Measurements from ENCODE around the gene CXCL11. TPM values are rescaled to one million over a fixed set of nuclear protein-coding genes. Genes with fewer than 3 reads are reported as not detected.

The CXCL11 gene
- total RNA-seq = not detected in 2 replicates

DNA sequence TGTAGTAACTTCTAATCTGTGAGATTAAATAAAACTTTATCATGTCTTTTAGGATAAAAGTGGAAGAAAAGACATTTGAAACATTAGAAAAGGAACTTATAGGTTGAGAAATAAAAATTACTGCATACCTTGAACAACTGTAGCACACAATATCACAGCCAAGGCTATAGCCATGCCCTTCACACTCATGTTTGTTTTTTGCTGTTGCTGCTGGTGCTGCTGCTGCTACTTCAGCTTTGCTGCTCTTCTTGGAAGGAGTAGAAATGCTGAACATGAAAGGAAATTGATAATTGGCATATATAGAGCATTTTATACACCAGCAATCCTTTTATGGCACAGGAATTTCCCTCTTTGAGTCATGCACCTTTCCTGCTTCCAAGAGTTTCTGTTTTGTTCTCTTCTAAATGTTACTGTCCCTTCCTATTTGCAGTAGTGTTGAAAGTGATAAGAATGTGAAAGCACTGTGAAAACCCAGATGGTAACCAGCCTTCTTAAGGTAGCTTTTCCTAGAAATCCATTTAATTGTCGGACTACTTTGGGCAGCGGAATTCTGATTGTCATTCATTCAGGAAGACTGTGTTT, at the start of gene CXCL11:
Gene CXCL11, minus strand, starts transcription at position 272 of the 582 bp plus-strand sequence. Its CDS starts 83 bp downstream, at position 189.
- no peaks in the 10 kb centered on the region for H3K9me3 Mint-ChIP-seq
- H3K27ac Mint-ChIP-seq = no peak within 1 kb of the TSS
- ChIA-PET POLR2A (no interaction called here), CTCF (interaction anchor here (1.3 to 3.1 kb wide), 2 partner anchors 19 to 40 kb away, joined by 4 to 11 read pairs; no protein-coding TSS in a partner anchor)
- H3K27me3 Mint-ChIP-seq = no peaks in the 10 kb centered on the region
- H3K4me1 Mint-ChIP-seq = no peaks in the 10 kb centered on the region
- no peak within 1 kb of the TSS for H3K4me3 Mint-ChIP-seq
- intact Hi-C loops (cut with micrococcal nuclease) = loop anchor here (2.0 kb wide), 1 partner anchor 23 kb away; no protein-coding TSS in a partner anchor
- no peaks in the 10 kb centered on the region for H3K36me3 Mint-ChIP-seq (ENCODE audit: low read depth)
- TF ChIP-seq, protein P1, sequence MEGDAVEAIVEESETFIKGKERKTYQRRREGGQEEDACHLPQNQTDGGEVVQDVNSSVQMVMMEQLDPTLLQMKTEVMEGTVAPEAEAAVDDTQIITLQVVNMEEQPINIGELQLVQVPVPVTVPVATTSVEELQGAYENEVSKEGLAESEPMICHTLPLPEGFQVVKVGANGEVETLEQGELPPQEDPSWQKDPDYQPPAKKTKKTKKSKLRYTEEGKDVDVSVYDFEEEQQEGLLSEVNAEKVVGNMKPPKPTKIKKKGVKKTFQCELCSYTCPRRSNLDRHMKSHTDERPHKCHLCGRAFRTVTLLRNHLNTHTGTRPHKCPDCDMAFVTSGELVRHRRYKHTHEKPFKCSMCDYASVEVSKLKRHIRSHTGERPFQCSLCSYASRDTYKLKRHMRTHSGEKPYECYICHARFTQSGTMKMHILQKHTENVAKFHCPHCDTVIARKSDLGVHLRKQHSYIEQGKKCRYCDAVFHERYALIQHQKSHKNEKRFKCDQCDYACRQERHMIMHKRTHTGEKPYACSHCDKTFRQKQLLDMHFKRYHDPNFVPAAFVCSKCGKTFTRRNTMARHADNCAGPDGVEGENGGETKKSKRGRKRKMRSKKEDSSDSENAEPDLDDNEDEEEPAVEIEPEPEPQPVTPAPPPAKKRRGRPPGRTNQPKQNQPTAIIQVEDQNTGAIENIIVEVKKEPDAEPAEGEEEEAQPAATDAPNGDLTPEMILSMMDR (IDR thresholded peaks at IDR 0.05) = no peak
- no peak for ATAC-seq (ENCODE audit: low read depth)
- DNase-seq = no peak

DNA sequence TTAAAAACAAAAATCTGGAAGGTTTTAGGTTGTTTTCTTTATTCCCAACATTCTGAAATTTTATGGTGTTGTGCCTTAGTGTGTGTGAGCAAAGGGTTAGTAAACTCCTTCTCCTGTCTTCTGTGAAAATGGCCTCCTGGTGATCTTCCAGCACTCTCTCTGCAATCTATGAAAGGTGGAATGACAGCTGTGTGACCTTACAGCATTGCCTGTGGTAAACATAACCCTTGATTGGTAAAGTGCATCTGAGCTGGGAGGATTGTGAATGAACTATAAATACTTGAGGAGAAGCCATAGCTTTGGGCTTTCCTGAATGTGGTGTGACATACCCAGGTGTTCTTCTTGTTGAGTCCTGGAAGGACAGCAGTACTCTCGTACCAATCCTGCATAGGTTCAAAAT, 48.7 kb upstream of the CXCL11 start:
- Mint-ChIP-seq H3K27me3 (peaks cover under 1% of the 10 kb centered on the region), H3K27ac (no peak overlapping the region), H3K4me1 (no peaks in the 10 kb centered on the region), H3K9me3 (no peaks in the 10 kb centered on the region), H3K36me3 (ENCODE audit: low read depth) (no peaks in the 10 kb centered on the region), H3K4me3 (no peak overlapping the region)
- intact Hi-C loops (cut with micrococcal nuclease) = no loop called here
- TF ChIP-seq, protein P1 (IDR thresholded peaks at IDR 0.05) = no peak
- DNase-seq (no peak), ATAC-seq (ENCODE audit: low read depth) (no peak)
- POLR2A ChIA-PET = interaction anchor here (0.5 kb wide), 1 partner anchor 1683 kb away, joined by 4 read pairs; no protein-coding TSS in a partner anchor
- CTCF ChIA-PET = interaction anchor here (1.3 kb wide), 1 partner anchor 88 kb away, joined by 6 read pairs; no protein-coding TSS in a partner anchor

DNA sequence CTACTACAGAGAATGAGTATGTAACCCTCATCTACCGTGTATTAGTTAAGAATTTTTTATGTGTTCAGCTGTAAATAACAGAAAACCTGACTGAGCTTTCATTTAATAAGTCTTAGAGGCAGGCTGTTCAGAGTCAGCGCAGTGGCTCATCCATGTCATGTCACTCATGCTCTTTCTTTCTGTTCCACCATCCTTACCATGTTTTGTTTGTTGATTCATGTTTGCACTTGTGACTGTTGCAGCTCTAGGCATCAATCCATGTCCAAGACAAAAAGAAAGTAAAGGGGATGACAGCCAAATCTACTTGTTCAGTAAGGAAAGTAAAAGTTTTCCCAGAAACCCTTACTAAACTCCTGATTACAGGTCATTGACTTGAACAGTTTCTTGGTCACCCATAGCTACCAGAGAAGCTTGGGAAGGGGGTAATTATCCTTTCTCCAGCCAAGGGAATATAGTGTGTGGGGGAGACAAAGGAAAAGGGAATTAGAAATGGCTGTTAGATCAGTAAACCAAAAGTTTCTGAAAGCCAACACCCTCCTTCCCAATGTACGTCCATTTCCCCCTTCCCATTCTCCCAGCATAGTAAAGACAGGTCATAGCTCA, 47.6 kb upstream of the CXCL11 start:
- H3K27me3 Mint-ChIP-seq = peaks cover 7% of the 10 kb centered on the region

DNA sequence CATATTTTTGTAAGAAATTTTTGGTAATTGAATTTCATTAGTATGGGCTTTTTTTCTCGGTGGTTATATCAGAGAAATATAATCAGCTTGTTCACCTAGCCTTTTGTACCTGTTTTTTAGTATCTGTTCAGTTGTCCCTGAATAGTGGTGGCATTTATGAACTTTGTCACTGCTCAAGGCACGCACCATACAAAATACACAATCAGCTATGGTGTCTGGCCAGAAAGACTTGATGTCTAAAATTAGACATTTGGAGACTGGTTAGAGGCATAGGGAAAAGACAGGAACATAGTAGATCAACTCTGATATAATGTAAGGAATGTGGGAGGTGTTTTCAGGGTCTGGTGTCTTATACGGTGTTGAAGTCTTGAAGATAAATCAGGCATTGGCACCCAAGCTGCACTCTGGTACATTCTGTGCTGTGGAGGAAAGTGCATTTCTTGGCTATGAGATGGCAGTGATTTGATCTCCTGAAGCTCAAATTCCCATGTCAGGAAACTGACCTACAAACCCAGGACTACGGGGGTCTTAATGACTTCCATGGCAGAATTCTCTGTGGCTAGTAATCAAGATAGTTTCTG, 42.3 kb upstream of the CXCL11 start:
- ChIA-PET POLR2A (no interaction called here), CTCF (interaction anchor here (0.8 kb wide), 1 partner anchor 9 kb away, joined by 4 read pairs; no protein-coding TSS in a partner anchor)
- intact Hi-C loops (cut with micrococcal nuclease) = no loop called here
- Mint-ChIP-seq H3K27me3 (peaks cover 7% of the 10 kb centered on the region), H3K36me3 (ENCODE audit: low read depth) (no peaks in the 10 kb centered on the region), H3K4me1 (no peaks in the 10 kb centered on the region), H3K27ac (no peak overlapping the region), H3K9me3 (no peaks in the 10 kb centered on the region), H3K4me3 (no peak overlapping the region)
- ATAC-seq (ENCODE audit: low read depth) = no peak
- TF ChIP-seq, protein P1 (IDR thresholded peaks at IDR 0.05) = no peak
- no peak for DNase-seq

More for the DNA sequence above, 47.6 kb upstream of the CXCL11 start:
- Mint-ChIP-seq H3K27ac (no peak overlapping the region), H3K9me3 (no peaks in the 10 kb centered on the region), H3K36me3 (ENCODE audit: low read depth) (no peaks in the 10 kb centered on the region), H3K4me3 (no peak overlapping the region), H3K4me1 (no peaks in the 10 kb centered on the region)
- ATAC-seq (ENCODE audit: low read depth) (no peak), DNase-seq (no peak)
- CTCF ChIA-PET = interaction anchor here (1.3 kb wide), 1 partner anchor 87 kb away, joined by 6 read pairs; no protein-coding TSS in a partner anchor
- TF ChIP-seq, protein P1 (IDR thresholded peaks at IDR 0.05) = no peak
- intact Hi-C loops (cut with micrococcal nuclease) = no loop called here
- POLR2A ChIA-PET = no interaction called here

DNA sequence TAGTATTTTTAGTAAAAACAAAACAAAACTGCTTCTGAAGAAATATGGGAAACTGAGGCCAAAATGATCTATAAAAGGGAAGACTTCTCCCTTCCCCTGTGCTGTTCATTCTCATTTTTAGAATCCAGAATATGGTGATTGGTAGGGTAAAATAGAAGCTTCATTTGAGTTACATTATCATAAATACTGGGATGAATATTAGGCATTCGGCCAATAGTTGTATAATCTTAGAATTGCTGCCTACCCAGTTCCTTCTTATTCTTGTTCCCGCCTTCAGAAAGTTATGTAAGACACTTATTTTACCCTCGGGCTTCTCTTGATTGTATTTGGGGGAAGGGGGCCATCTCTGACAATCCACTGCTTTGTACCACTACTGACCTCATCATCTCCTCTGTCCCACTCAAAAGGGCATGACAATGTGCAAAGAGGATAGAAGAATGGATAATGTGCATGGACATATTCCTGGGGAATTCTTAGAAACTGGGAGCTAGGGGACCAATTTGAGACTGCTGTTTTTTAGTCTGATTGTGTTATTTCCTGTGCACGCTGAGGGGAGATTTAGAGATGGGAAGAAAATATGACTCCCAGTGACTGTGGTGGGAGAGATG, 39.2 kb upstream of the CXCL11 start:
- H3K27ac Mint-ChIP-seq = no peak overlapping the region
- ChIA-PET POLR2A (no interaction called here), CTCF (interaction anchor here (1.3 kb wide), 1 partner anchor 79 kb away, joined by 9 read pairs; no protein-coding TSS in a partner anchor)
- DNase-seq = no peak
- intact Hi-C loops (cut with micrococcal nuclease) = no loop called here
- H3K4me3 Mint-ChIP-seq = no peak overlapping the region
- H3K36me3 Mint-ChIP-seq (ENCODE audit: low read depth) = no peaks in the 10 kb centered on the region
- TF ChIP-seq, protein P1 (IDR thresholded peaks at IDR 0.05) = no peak
- peaks cover 7% of the 10 kb centered on the region for H3K27me3 Mint-ChIP-seq
- H3K9me3 Mint-ChIP-seq = no peaks in the 10 kb centered on the region
- no peaks in the 10 kb centered on the region for H3K4me1 Mint-ChIP-seq
- no peak for ATAC-seq (ENCODE audit: low read depth)
